ENCODE results near the gene KCNS1. TPM values are rescaled to one million over a fixed set of nuclear protein-coding genes. Genes with fewer than 3 reads are reported as not detected.

KCNS1 gene
- total and polyA plus RNA-seq, 4 donors = not detected

DNA sequence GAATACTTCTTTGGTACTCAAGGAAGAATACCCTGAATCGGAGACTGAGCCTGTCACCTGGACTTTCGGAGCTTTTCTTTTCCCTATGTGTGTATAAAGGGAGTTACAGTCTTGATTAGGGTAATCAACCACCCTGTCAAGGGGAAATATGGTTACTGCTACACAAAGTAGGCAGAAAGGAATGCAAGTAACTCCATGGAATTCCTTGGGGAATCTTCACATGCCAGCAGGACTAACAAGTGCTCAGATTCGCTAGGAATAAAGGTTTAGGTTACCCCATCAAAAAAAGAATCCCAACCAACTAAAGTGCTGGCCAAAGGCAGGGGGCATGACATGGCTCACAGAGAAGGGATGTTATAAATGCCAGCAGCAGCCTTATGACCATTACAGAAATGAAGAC lies 10.4 kb downstream of the KCNS1 start:
- intact Hi-C loops (cut with DNase I) = loop anchor here (5.0 to 10.0 kb wide), 3 partner anchors 43 to 76 kb away; no protein-coding TSS in a partner anchor
- 84 to 89% methylated on average over 3 of the region's 3 CpGs for WGBS, 2 donors
- no peaks in the 10 kb centered on the region for H3K36me3 ChIP-seq (ENCODE audit: control insufficient read depth in 1 of 2, insufficient read depth in 2 of 2, low read length in 1 of 2)
- H3K27ac ChIP-seq (ENCODE audit: low read depth in 1 of 2, low read length in 2 of 2) = no peak overlapping the region
- H3K27me3 ChIP-seq (ENCODE audit: control insufficient read depth in 1 of 2, insufficient read depth in 2 of 2, low read length in 1 of 2) = no peaks in the 10 kb centered on the region
- H3K4me1 ChIP-seq (ENCODE audit: control insufficient read depth in 1 of 2, insufficient read depth in 2 of 2, low read length in 2 of 2) = no peaks in the 10 kb centered on the region
- no peak overlapping the region for H3K4me3 ChIP-seq (ENCODE audit: low read length in 2 of 2)
- H3K9me3 ChIP-seq (ENCODE audit: control insufficient read depth, low read length) = peaks cover 1% of the 10 kb centered on the region
- DNase-seq (no peak), ATAC-seq (ENCODE audit: low FRiP score) (no peak)

DNA sequence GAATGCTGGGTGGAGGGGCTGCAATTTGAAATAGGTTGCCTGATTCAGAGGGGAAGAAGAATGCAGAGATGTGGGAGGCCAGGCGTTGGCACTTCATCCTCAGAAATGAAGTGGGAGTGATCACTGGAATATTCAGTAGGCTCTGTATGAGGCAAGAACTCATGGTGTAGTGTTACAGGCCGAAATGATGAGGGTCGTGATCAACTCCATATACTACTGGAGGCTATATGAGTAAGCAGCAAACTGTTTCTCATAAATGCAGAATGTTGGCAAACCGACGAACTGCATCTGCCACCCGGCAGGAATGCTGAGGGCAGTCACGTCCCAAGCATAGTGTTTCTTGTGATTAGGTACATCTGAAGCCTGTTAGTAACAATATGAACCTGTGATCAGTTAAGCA lies 12.7 kb downstream of the KCNS1 start:
- Histone ChIP-seq H3K4me3 (ENCODE audit: low read length in 2 of 2) (no peak overlapping the region), H3K27ac (ENCODE audit: low read depth in 1 of 2, low read length in 2 of 2) (no peak overlapping the region), H3K9me3 (ENCODE audit: control insufficient read depth, low read length) (peaks cover 1% of the 10 kb centered on the region), H3K4me1 (ENCODE audit: control insufficient read depth in 1 of 2, insufficient read depth in 2 of 2, low read length in 2 of 2) (no peaks in the 10 kb centered on the region), H3K36me3 (ENCODE audit: control insufficient read depth in 1 of 2, insufficient read depth in 2 of 2, low read length in 1 of 2) (no peaks in the 10 kb centered on the region), H3K27me3 (ENCODE audit: control insufficient read depth in 1 of 2, insufficient read depth in 2 of 2, low read length in 1 of 2) (no peaks in the 10 kb centered on the region)
- no peak for DNase-seq
- no peak for ATAC-seq (ENCODE audit: low FRiP score)
- intact Hi-C loops (cut with DNase I) = no loop called here
- WGBS, 2 donors = 86 to 87% methylated on average over 7 of the region's 7 CpGs

DNA sequence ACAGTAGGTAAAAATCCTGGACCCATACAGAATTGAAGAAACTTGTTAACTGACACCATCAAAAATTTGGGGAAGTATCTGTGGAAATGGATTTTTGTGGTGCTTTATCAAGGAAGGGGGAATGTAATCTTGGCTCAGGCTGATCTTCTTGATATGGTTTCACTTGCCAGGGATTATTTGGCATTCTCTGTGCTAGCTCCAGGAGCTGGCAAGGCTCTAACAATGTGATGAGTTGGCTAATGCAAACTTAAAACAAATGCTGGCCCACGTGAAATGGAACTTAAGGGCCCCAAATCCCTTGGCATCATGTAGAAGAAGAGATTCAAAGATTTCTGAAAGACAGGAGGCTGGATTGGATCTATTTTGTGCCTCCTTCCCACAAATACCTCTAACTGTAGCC lies 13.1 kb downstream of the KCNS1 start:
- DNase-seq (no peak), ATAC-seq (ENCODE audit: low FRiP score) (no peak)
- no peak overlapping the region for H3K27ac ChIP-seq (ENCODE audit: low read depth in 1 of 2, low read length in 2 of 2)
- no peaks in the 10 kb centered on the region for H3K4me1 ChIP-seq (ENCODE audit: control insufficient read depth in 1 of 2, insufficient read depth in 2 of 2, low read length in 2 of 2)
- no peak overlapping the region for H3K4me3 ChIP-seq (ENCODE audit: low read length in 2 of 2)
- no peaks in the 10 kb centered on the region for H3K27me3 ChIP-seq (ENCODE audit: control insufficient read depth in 1 of 2, insufficient read depth in 2 of 2, low read length in 1 of 2)
- 8 to 11% methylated on average over 1 of the region's 1 CpG for WGBS, 2 donors
- intact Hi-C loops (cut with DNase I) = no loop called here
- H3K36me3 ChIP-seq (ENCODE audit: control insufficient read depth in 1 of 2, insufficient read depth in 2 of 2, low read length in 1 of 2) = no peaks in the 10 kb centered on the region
- peaks cover 1% of the 10 kb centered on the region for H3K9me3 ChIP-seq (ENCODE audit: control insufficient read depth, low read length)

DNA sequence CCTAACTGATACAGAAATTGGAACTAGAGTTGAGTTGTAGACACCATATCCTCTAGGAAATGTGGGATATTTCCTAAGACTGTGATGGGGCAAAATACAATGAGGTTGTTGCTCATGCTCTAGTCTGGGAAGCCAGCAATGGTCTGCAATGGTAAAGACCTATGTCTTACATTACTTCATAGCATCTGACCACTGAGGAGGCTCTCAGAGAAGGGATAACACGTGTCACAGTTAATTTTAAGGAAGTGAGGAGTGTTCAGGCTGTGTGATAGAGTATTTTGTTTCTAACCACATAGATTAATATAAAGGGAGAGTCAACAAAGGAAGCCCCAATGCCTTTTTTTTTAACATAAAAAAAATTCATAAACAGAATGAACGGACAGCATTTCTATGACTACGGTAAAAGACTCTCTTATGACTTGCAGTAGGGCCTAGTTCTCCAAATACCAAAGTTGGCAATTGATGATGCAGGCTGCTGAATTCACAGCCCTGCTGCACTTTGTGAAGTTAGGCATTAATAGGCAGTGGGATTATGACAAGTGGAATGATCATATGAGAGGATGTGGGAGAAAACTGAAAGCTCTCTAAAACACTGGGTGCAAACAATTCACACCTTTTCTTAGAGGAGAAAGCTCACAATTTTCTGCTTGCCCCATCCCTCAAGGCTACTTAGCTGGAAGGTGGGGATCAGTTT lies 13.7 kb downstream of the KCNS1 start:
- no peak for ATAC-seq (ENCODE audit: low FRiP score)
- no peak overlapping the region for H3K27ac ChIP-seq (ENCODE audit: low read depth in 1 of 2, low read length in 2 of 2)
- H3K4me3 ChIP-seq (ENCODE audit: low read length in 2 of 2) = no peak overlapping the region
- peaks cover 1% of the 10 kb centered on the region for H3K9me3 ChIP-seq (ENCODE audit: control insufficient read depth, low read length)
- no peaks in the 10 kb centered on the region for H3K36me3 ChIP-seq (ENCODE audit: control insufficient read depth in 1 of 2, insufficient read depth in 2 of 2, low read length in 1 of 2)
- WGBS, 2 donors = 92 to 93% methylated on average over 3 of the region's 3 CpGs
- no peaks in the 10 kb centered on the region for H3K27me3 ChIP-seq (ENCODE audit: control insufficient read depth in 1 of 2, insufficient read depth in 2 of 2, low read length in 1 of 2)
- intact Hi-C loops (cut with DNase I) = no loop called here
- no peak for DNase-seq
- no peaks in the 10 kb centered on the region for H3K4me1 ChIP-seq (ENCODE audit: control insufficient read depth in 1 of 2, insufficient read depth in 2 of 2, low read length in 2 of 2)

DNA sequence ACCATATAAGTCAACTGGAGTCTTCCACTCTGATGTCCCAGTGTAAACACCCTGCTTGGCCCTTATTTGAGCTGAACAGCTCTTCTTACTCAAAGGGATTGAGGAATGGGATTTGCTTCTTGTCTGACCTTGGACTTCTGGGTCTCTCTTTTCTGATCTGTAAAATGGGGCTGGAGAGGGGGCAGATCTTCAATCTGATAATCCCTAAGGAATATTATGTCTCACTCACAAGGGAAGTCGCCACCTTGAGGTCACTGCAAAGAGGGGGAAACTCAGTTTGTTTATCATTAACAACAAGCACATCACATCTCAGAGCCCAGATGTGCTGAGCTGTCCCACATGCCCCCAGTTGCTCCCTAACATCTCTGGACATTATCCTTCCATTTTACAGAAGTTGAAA lies 15.1 kb downstream of the KCNS1 start:
- Histone ChIP-seq H3K9me3 (ENCODE audit: control insufficient read depth, low read length) (peaks cover 1% of the 10 kb centered on the region), H3K36me3 (ENCODE audit: control insufficient read depth in 1 of 2, insufficient read depth in 2 of 2, low read length in 1 of 2) (peaks cover 0 to 7% of the 10 kb centered on the region in 2 donors), H3K4me1 (ENCODE audit: control insufficient read depth in 1 of 2, insufficient read depth in 2 of 2, low read length in 2 of 2) (no peaks in the 10 kb centered on the region), H3K27ac (ENCODE audit: low read depth in 1 of 2, low read length in 2 of 2) (no peak overlapping the region), H3K4me3 (ENCODE audit: low read length in 2 of 2) (no peak overlapping the region), H3K27me3 (ENCODE audit: control insufficient read depth in 1 of 2, insufficient read depth in 2 of 2, low read length in 1 of 2) (no peaks in the 10 kb centered on the region)
- intact Hi-C loops (cut with DNase I) = no loop called here
- no peak for DNase-seq
- 92 to 96% methylated on average over 1 of the region's 1 CpG for WGBS, 2 donors
- no peak for ATAC-seq (ENCODE audit: low FRiP score)

GRCh38 chr20:45085289-45085688 lies 15.6 kb downstream of the KCNS1 start:
- H3K27ac ChIP-seq (ENCODE audit: low read depth in 1 of 2, low read length in 2 of 2) = no peak overlapping the region
- peaks cover 1% of the 10 kb centered on the region for H3K9me3 ChIP-seq (ENCODE audit: control insufficient read depth, low read length)
- no peaks in the 10 kb centered on the region for H3K27me3 ChIP-seq (ENCODE audit: control insufficient read depth in 1 of 2, insufficient read depth in 2 of 2, low read length in 1 of 2)
- H3K36me3 ChIP-seq (ENCODE audit: control insufficient read depth in 1 of 2, insufficient read depth in 2 of 2, low read length in 1 of 2) = peaks cover under 1 to 7% of the 10 kb centered on the region in 2 donors
- intact Hi-C loops (cut with DNase I) = no loop called here
- no peak for ATAC-seq (ENCODE audit: low FRiP score)
- H3K4me3 ChIP-seq (ENCODE audit: low read length in 2 of 2) = no peak overlapping the region
- DNase-seq = no peak
- no peaks in the 10 kb centered on the region for H3K4me1 ChIP-seq (ENCODE audit: control insufficient read depth in 1 of 2, insufficient read depth in 2 of 2, low read length in 2 of 2)
- WGBS, 2 donors = 82 to 88% methylated on average over 2 of the region's 2 CpGs

DNA sequence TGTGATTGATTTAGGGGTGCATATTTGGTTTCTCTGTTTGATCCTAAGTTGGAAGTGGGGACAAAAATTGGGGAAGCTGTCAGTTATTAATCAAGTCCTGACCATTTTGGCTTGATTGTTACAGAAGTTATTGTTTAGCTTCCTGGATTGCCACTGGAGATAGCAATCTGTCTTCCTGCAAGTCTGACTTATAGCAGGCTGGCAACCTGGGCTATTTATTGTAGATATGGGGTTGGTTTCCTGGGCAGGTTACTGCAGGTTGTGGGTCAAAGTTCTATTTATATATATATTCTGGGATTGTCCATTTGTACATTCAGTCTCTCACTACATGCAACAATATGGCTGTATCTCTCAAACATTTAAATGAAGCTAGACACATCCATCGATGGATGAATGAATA lies 17.8 kb downstream of the KCNS1 start:
- peaks cover 1% of the 10 kb centered on the region for H3K9me3 ChIP-seq (ENCODE audit: control insufficient read depth, low read length)
- DNase-seq (no peak), ATAC-seq (ENCODE audit: low FRiP score) (no peak)
- peaks cover 2 to 7% of the 10 kb centered on the region in 2 donors for H3K36me3 ChIP-seq (ENCODE audit: control insufficient read depth in 1 of 2, insufficient read depth in 2 of 2, low read length in 1 of 2)
- no peaks in the 10 kb centered on the region for H3K27me3 ChIP-seq (ENCODE audit: control insufficient read depth in 1 of 2, insufficient read depth in 2 of 2, low read length in 1 of 2)
- H3K27ac ChIP-seq (ENCODE audit: low read depth in 1 of 2, low read length in 2 of 2) = no peak overlapping the region
- 95 to 98% methylated on average over 1 of the region's 1 CpG for WGBS, 2 donors
- no peak overlapping the region for H3K4me3 ChIP-seq (ENCODE audit: low read length in 2 of 2)
- intact Hi-C loops (cut with DNase I) = no loop called here
- H3K4me1 ChIP-seq (ENCODE audit: control insufficient read depth in 1 of 2, insufficient read depth in 2 of 2, low read length in 2 of 2) = no peaks in the 10 kb centered on the region

DNA sequence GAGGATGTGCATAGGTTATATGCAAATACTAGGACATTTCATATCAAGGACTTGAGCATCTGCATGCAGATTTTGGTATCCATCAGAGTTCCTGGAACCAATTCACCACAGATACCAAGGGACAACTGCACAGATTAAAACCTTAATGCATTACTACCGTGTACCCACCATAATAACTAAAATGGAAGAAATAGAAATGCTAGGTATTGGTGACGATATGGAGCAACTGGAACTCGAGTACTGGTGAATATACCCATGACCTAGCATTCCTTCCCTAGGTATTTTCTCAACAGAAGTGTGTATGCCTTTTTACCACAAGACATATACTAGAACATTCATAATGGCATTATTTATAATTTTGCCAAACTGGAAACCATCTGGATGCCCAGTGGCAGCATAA lies 18.5 kb downstream of the KCNS1 start:
- WGBS, 2 donors = 94 to 98% methylated on average over 3 of the region's 3 CpGs
- Histone ChIP-seq H3K27me3 (ENCODE audit: control insufficient read depth in 1 of 2, insufficient read depth in 2 of 2, low read length in 1 of 2) (no peaks in the 10 kb centered on the region), H3K9me3 (ENCODE audit: control insufficient read depth, low read length) (peaks cover 1% of the 10 kb centered on the region), H3K36me3 (ENCODE audit: control insufficient read depth in 1 of 2, insufficient read depth in 2 of 2, low read length in 1 of 2) (peaks cover 2 to 7% of the 10 kb centered on the region in 2 donors), H3K4me3 (ENCODE audit: low read length in 2 of 2) (no peak overlapping the region), H3K4me1 (ENCODE audit: control insufficient read depth in 1 of 2, insufficient read depth in 2 of 2, low read length in 2 of 2) (no peaks in the 10 kb centered on the region), H3K27ac (ENCODE audit: low read depth in 1 of 2, low read length in 2 of 2) (no peak overlapping the region)
- DNase-seq (no peak), ATAC-seq (ENCODE audit: low FRiP score) (no peak)
- intact Hi-C loops (cut with DNase I) = no loop called here

GRCh38 chr20:45080867-45081624 lies 19.9 kb downstream of the KCNS1 start:
- peaks cover 2 to 12% of the 10 kb centered on the region in 2 donors for H3K36me3 ChIP-seq (ENCODE audit: control insufficient read depth in 1 of 2, insufficient read depth in 2 of 2, low read length in 1 of 2)
- peaks cover 1% of the 10 kb centered on the region for H3K9me3 ChIP-seq (ENCODE audit: control insufficient read depth, low read length)
- 84 to 89% methylated on average over 5 of the region's 5 CpGs for WGBS, 2 donors
- intact Hi-C loops (cut with DNase I) = no loop called here
- H3K27me3 ChIP-seq (ENCODE audit: control insufficient read depth in 1 of 2, insufficient read depth in 2 of 2, low read length in 1 of 2) = no peaks in the 10 kb centered on the region
- no peak for ATAC-seq (ENCODE audit: low FRiP score)
- no peak overlapping the region for H3K4me3 ChIP-seq (ENCODE audit: low read length in 2 of 2)
- no peak overlapping the region for H3K27ac ChIP-seq (ENCODE audit: low read depth in 1 of 2, low read length in 2 of 2)
- H3K4me1 ChIP-seq (ENCODE audit: control insufficient read depth in 1 of 2, insufficient read depth in 2 of 2, low read length in 2 of 2) = no peaks in the 10 kb centered on the region
- DNase-seq = no peak

Data from aorta (tissue), 5 donors.